T-helper 9 cell (primary cell): ENCODE data around the gene CERS1.

Experiments
- DNase-seq: peaks from one replicate; pipeline ENCODE4 v3.0.0-alpha.2; 2020

CERS1 gene

DNA sequence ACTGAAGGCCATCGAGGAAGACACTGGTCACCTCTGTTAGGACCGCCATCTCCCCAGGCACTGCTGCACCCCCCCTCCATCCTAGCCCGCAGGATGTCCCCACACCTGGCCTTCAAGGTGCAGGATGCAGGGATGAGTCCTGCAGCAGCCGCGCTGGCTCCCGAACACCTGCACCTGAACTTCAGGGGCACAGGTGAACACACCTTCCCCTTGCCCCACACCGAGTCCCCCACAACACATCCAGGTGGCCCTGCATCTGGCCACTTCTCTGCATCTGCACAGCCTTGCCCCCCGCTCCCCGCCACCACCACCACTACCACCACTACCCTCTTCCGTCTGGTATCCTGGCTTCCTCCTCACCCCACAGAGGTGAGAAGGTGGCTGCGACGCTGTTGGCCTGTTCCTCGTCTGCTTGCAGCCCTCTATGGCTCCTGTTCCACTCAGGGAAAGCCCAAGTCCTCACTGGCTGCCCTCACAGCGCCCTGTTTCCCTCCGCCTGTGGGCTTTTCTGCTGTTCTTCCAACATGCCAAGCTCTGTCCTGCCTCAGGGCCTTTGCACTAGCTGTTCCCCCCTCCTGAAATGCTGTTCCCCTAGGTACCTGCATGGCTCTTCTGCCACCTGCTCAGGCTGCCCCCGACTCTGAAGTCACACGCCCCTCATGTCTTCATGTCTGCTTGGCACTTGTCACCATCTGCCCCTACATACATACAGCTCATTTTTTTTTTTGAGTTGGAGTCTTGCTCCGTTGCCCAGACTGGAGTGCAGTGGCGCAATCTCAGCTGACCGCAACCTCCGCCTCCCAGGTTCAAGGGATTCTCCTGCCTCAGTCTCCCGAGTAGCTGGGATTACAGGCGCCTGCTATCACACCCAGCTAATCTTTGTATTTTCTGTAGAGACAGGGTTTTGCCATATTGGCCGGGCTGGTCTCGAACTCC is 1.4 kb upstream of the CERS1 start:
- DNase-seq: no peak

GRCh38 chr19:18896421-18896841 is 473 bp upstream of the CERS1 start:
- DNase-seq: no peak

GRCh38 chr19:18895038-18895823 is 727 bp downstream of the CERS1 start:
- no peak for DNase-seq

GRCh38 chr19:18894254-18895037 is 1.5 kb downstream of the CERS1 start:
- DNase-seq: no peak

- DNase-seq: no peak
Measured at GRCh38 chr19:18893587-18894253, 2.2 kb downstream of the CERS1 start.

- DNase-seq: no peak
Measured at GRCh38 chr19:18889949-18890745, 5.8 kb downstream of the CERS1 start.

DNA sequence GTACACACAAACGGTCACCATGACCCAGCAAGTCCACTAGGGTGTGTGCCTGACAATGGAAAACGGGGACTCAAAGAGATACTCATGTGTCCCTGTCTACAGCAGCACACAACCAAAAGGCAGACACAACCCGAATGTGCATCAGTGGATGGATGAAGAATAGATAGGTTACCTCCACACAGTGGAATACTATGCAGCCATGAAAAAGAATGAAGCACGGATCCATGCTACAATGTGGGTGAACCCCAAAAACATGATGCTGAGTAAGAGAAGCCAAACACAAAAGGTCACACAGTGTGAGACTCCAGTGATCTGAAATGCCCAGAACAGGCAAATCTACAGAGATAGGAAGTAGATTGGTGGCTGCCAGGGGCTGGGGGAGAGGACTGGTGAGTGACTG is 9.0 kb downstream of the CERS1 start:
- no peak for DNase-seq

- no peak for DNase-seq
Measured at GRCh38 chr19:18883526-18884304, 12.2 kb downstream of the CERS1 start.

GRCh38 chr19:18881491-18881890 is 14.5 kb downstream of the CERS1 start:
- no peak for DNase-seq

GRCh38 chr19:18879579-18880373 is 16.2 kb downstream of the CERS1 start:
- no peak for DNase-seq

- no peak for DNase-seq
Measured at GRCh38 chr19:18878858-18879578, 16.9 kb downstream of the CERS1 start.

GRCh38 chr19:18878058-18878797 is 17.7 kb downstream of the CERS1 start:
- DNase-seq: no peak

- DNase-seq: no peak
Measured at GRCh38 chr19:18876865-18877264, 19.1 kb downstream of the CERS1 start.

DNA sequence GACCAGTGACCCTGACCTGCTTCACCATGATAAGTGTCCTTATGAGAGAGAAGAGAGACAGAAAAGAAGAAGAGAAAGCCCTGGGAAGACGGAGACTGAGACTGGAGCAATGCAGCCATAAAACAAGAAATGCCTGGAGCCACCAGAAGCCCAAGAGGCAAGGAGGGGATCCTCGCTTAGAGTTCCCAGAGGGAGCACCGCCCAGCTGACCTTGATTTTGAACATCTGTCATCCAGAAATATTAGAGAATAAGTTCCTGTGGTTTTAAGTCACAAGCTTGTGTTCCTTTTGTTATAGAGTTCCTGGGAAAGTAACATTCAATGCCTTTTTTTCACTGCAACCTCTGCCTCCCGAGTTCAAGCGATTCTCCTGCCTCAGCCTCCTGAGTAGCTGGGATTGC is 20.2 kb downstream of the CERS1 start:
- no peak for DNase-seq

GRCh38 chr19:18871543-18871942 is 24.4 kb downstream of the CERS1 start:
- DNase-seq: no peak

GRCh38 chr19:18870531-18871172 is 25.3 kb downstream of the CERS1 start:
- no peak for DNase-seq

DNA sequence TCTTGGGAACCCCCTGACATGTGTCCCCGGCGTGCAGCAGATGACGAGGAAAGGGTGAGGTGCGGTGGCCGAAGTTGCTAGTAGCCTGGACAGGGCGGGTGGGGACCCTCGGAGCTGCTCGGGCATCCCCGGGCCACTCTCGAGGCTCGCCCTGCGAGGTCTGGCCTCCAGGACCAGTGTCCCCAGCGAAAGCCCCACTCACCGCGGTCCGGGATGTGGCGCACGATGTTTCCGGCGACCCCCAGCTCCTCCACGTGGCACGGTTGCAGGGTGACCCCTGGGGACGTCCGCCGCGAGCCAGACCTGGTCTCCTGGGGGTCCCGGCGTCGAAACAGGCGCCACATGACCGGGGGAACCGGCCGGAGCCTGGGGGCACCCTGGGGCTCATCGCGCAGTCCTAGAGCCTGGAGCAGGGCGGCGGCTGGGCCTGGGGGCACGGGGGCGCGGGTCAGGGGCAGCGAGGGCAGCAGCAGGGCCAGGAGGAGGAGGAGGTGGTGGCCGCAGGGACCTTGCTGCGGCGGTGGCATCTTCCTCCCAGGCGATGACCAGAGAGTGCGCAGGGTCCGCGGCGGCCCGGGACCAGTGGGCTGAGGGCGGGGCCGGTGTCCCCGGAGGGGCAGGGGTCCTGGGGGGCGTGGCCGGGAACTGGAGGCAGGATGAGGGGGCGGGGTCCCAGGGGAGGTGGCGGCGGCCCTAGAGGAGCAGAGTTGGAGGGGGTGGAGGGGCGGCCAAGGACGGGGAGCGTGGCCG is 26.0 kb downstream of the CERS1 start:
- no peak for DNase-seq
